GM21447 (cell line): ENCODE results near the gene CRISPLD2.

Experiments
- ATAC-seq: cut with Tn5 transposase; IDR thresholded peaks from one replicate; pipeline ENCODE4 v1.9.1; 2021; ENCODE audit not compliant: unreplicated experiment

CRISPLD2 gene

DNA sequence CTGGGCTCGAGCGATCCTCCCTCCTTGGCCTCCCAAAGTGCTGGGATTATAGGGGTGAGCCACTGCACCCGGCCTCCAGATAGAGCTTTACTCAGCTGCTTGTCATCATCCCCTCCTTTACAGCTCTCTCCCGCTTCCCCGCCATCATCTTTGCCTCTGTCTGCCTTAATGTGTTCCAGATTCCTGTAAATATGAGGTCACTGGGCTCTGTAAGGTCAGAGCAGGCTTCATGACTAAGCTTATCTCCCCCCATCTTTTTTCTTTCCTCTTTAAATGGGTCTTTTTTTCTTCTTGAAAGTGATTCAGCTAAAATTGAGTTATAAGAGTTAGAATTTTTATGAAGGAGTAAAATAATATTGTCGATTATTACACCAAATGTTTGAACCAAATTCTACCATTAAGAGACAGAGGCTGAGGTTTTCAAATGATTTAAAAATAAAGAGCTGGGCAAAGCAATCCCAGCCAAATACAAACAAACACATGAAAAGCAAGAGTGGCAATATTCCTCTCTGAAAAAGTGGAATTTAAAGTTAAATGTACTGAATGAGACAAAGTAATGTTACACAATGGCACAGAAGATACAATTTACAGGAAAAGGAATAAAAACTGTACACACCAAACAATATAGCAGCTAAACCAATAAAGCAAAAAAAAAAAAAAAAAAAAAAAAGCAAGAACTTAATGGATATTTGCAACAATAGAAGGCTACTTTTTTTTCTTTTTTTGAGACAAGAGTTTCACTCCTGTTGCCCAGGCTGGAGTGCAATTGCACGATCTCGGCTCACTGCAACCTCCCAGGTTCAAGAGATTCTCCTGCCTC lies 62.1 kb downstream of the CRISPLD2 start:
- no peak for ATAC-seq

DNA sequence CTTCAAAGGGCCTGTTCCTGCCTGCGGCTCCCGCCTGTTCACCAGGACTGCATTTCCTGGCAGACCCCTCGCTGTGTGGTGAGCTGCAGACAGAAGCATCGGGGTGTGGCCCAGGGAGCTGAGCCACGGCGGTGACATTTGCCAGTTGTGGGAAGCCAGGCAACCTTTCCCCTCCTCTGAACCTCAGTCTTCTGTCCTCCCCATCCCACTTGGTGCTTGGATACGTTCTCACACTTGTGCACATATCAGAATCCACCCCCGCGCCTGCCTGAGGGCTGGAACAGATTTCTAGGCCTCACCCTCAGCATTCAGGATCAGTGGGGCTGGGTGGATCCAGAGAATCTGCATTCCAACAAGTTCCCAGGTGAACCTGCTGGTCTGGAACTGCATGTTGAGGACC lies 63.5 kb downstream of the CRISPLD2 start:
- ATAC-seq, result no peak

DNA sequence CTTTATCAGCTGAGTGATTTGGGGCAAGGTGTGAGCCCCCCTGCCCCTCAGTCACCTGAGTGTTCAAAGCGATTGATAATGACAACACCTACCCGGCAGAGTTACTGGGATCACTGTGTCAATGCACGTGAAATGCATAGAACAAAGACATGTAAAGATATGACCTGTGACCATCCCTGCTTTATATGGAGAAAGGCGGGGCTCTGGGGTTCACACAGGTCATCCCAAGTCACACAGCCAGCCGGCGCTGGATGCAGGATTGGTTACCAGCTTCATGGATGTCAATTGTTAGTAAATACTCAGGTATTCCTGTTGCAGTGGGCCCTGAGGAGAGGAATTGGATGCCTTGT lies 64.4 kb downstream of the CRISPLD2 start:
- no peak for ATAC-seq

DNA sequence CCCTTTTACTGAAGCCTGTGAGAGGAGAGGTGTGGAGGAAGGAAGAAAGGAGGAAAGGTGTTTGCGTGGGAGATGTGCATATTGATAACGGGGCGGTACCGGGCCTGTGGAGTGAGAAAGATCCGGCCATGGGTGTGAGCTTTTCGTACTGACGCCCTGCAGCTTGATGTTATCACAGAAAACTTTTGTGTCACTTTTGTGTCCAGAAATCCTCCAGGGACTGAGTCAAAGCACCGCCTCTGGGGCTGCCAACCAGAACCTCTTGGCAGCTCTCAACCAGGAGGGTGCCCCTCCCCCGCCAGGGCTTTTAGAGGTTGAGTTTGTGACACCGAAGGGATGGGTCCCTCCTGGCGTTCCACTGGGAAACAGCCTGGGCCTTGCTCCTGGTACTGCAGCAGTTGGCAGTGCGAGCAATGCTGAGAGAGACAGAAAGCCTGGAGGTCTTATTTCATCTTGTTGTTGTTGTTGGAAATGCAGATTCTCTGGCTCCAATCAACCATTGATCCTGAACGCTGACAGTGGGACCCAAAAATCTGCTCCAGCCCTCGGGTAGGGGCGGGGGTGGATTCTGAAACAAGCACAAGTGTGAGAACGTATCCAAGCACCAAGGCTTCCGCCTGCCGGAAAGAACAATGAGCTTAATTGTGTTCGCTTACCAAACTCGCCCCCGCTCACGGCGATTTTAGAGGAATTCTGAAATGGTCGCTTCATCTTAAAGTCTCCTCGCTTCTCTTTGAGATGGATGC lies 65.0 kb downstream of the CRISPLD2 start:
- no peak for ATAC-seq

DNA sequence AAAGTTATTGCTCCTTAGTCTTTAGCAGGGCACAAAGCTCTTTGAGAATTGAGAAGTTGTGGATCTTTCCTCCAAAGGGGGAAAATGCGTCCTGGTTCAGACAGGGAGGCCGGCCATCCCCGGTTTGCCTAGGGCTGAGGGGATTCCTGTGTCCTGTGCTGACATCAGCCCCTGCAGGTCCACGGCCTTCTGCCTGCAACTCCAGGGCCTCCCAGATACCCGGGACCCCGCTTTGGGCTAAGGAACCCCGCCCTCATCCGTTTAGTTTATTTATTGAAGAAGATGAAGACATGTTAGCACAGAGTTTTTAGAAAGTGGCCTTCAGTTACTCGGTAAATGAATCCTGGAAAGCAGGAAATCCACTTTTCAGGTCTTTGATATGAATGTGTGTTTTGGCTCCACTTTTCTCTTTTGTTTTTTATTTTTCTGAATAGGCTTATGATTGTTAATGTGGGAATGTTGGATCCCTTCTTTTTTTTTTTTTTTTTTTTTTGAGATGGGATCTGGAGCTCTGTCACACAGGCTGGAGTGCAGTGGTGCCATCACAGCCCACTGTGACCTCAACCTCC lies 65.6 kb downstream of the CRISPLD2 start:
- ATAC-seq, result no peak

DNA sequence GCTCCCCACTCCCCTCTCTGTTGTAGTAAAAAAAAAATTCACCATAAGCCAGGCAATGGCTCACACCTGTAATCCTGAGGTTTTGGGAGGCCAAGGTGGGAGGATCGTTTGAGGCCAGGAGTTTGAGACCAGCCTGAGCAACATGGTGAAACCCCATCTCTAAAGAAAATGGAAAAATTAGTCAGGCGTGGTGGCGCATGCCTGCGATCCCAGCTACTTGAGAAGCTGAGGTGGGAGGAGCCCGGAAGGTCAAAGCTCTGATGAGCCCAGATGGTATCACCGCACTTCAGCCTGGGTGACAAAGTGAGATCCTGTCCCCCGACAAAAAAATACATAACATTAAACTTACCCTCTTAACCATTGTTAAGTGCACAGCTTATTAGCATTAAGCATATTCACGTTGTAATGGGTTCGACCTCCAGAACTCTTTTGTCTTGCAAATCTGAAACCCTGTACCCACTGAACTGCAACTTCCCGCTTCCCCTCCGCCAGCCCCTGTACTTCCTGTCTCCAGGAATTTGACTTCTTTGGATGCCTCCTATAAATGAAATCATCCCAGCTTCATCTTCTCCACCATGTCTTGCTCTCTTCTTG lies 66.8 kb downstream of the CRISPLD2 start:
- no peak for ATAC-seq

DNA sequence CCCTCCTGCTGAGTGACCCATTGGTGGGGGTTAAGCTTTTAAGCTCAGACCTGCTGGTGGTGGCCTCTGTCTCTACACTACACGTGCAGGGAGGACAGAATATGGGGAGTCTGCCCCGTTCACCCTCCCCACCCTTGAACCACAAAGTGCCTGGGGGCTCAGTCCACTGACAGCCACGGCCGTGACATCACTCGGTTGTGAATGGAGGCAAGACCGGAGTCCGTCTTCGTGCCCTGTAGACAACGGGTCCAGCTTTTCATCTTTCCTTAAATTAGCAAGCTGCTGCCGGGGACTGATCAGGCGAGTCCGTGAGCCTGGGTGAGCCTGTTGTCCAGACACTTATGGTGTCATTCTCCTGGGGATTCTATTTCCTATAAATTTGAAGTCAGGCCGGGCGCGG lies 67.4 kb downstream of the CRISPLD2 start:
- ATAC-seq, result no peak

DNA sequence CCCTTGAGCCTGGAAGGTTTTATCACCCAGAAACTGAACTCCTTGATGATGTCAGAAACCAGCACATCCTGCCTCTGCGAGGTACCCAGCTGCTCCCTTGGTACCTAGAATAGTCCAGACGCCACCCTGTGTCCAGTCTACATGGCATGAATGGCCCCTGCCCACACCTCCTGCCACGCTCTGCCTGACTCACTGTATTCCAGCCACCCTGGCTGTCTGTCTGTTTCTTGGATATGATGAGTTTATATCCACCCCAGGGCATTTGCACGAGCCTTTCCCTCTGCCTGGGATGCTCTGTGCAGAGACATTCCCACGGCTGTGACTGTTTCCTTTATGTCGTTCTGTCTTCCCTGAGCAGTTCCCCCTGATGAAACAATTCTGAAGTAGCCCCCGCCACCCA lies 68.7 kb downstream of the CRISPLD2 start:
- ATAC-seq, result no peak

DNA sequence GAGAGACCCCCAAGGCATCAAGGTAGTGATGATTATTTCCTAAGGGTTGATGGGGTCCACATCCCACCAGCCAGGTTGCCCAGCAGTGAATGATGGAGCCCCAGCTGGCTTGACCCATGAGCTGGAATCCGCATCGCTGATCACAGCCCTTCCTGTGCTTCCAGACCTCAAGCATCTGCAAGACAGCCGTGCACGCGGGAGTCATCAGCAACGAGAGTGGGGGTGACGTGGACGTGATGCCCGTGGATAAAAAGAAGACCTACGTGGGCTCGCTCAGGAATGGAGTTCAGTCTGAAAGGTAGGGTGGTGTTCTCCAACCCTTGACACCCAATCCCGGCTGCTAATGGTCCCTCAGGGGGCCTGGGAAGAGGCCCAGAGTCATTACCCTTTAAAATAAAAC lies 69.3 kb downstream of the CRISPLD2 start:
- ATAC-seq, result no peak

DNA sequence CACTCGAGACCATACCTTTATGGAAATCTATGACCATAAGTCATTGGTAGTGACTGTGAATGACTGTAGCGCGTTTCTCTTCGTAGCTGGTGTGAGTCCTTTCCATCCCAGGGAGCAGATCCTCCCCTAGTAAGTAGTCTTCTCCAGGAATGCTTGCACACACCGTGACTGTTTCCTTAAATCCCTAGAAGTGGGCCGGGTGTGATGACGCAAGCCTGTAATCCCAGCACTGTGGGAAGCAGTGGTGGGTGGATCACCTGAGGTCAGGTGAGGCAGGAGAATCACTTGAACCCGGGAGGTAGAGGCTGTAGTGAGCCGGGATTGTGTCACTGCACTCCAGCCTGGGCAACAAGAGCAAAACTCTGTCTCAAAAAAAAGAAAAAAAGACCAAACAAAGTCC lies 70.6 kb downstream of the CRISPLD2 start:
- no peak for ATAC-seq

DNA sequence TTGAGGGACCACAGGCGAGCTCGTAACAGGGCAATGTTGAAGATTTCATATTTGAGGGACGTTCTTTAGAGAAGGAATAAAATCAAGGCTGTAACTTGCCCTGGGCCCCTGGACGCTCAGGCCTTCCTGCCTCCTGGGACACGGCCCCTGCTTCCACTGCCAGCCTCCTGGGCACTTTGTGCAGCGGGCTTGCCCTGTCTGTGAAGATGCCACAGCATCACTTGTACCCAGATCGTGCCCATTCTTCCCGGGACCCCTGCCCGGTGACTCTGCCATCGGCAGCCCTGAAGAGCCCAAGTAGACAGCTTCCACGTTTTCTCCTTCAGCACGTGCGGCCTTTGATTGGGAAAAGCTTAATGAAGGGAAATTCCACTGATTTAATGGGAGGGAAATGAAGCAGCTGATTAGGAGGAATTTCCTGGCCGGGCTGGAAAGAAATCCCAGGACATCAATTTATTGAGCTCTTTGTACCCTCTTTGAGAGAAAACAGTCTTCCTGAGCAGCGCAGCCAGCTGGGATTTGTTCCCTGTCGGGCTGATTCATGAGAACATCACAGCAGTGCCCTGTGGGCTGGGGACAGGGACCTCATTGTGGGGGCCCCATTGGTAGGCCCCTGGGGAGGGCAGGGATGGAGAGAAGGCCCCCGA lies 71.5 kb downstream of the CRISPLD2 start:
- ATAC-seq, result no peak

DNA sequence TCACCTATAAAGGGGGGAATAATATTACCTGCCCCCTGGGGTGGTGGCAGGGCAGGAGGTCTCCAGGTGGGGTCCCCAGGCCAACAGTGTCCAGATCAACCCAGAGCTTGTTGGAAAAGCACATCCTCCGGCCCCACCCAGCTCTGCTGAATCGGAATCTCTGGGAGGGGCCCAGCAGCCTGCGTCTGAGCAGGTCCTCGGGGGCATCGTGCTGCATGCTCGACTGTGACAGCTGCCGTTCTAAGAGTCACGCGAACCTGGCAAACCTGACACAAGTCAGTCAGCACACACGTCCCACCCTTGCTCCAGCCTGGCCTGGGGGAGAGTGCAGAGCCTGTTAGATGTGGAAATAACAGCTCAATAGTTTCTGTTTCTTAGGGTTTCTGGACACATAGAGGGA lies 72.3 kb downstream of the CRISPLD2 start:
- ATAC-seq, result no peak

DNA sequence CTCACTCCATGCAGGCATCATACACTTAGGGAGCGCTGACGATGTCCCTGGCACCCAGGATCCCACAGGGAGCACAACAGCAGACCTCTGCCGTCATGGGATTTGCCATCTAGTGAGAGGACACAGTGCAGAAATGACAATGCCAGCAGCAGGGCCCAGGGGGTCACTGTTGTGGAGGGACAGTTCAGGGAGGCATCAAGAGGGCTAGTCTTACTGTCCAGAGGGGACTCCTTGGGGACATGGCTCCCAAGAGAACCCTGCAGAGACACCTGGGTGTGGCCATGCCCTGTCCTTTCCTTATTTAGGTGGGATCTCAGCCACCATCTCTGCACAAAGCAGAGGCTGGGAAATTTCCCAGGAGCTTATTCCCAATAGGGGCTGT lies 73.7 kb downstream of the CRISPLD2 start:
- ATAC-seq, result no peak

DNA sequence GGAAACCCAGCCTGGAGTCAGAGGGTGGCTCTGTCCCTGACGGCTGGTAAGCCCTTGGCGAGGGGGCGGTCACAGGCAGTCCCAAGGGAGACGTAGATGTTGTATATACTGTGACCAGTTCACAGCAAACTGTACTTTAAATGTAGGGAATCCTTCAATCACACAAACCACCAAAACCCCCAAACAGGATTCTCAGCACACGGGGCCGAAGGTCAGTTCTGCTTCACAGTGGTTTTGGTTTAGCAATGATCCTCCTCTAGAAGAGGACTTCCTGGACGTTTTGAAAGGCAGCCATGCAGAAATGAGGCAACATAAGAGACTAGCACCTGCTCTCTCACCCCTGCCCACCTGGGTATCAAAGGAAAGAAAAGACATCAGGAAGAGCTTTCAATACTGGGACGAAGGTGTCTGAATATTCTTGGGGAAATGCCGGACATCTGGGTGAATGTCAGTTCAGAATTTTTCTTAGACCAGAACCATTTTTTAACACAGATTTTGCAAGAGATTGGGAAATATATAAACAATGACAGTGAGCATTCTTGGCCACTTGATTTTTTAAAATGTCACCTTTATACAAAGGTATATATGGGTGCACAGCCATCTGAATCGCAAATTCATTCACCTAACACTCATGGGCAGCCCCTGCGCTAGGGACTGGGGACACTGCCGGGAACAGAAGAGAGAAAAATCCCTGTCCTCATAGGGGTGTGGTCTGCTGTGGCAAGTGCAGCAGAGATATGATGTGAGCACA lies 74.2 kb downstream of the CRISPLD2 start:
- no peak for ATAC-seq

DNA sequence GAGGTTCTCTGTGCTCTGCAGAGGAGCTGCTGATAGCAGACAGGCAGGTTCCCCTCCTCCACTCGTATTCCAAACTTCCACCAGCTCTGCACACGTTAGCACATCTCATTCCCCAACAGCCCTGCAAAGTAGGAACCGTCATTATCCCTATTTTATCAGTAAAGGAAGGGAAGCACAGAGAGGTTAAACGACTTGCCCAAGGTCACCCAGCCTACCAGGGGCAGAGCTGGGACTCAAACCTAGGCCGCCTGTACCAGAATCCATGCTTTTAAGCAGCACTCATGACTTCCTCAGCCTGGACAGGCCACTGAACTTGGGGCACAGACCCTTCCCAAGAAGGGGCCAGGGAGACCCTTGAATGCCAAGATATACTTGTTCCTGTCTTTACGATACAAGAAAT lies 75.2 kb downstream of the CRISPLD2 start:
- no peak for ATAC-seq

DNA sequence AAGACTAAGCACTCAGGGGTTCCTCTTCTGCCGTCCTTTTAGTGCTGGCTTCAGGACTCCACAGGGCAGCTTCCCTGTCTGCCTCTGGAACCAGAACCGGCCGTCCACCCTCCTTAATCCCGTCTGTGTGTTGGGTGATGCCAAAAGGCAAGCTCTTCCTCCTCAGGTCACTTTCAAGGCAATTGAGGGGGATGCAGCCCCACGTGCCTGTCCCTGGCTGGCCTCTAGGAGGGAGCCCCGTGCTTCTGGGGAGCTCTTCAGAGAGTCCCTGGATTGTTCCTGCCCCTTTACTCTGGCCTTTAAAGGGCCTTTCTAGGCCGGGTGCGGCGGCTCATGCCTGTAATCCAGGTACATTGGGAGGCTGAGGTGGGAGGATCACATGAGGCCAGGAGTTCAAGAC lies 77.1 kb downstream of the CRISPLD2 start:
- no peak for ATAC-seq

DNA sequence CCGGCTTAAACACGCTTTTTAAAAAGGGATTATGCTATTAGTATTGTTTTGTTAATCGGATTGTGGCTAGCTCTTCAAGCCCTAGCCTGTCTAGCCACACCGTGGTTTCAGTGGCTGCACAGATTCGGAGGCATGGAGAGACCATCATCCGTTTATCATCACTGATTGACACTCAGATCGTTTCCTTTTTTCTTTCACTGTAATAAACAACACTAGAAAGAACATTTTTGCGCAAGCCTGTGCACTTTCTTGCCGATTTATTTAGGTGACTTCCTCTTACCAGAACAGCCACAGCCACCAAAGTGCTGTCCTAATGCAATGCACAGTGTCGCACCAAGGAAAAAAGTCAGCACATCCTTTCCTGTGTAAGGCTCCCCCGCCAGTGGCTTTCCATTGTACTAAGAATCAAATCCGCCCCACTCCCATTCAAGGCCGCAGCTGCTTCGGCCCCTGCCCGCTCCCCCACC lies 78.2 kb downstream of the CRISPLD2 start:
- no peak for ATAC-seq

DNA sequence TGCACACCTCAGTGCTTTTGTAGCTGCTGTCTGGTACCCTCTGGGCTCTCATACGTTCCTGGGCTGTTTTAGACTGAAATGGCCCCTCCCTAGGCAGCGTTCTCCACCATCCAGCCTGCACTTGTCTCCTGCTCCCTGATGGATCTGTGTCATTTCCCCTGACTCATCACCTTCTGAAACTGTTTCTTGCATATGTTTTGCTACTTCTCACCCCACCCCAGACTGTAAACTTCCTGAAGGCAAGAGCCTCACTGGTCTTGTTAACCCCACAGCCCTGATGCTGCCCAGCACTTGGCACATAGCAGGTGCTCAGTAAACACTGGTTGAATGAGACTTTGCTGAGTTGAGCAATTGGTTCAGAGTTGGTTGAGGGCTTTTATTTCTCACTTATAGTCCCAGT lies 78.7 kb downstream of the CRISPLD2 start:
- no peak for ATAC-seq

DNA sequence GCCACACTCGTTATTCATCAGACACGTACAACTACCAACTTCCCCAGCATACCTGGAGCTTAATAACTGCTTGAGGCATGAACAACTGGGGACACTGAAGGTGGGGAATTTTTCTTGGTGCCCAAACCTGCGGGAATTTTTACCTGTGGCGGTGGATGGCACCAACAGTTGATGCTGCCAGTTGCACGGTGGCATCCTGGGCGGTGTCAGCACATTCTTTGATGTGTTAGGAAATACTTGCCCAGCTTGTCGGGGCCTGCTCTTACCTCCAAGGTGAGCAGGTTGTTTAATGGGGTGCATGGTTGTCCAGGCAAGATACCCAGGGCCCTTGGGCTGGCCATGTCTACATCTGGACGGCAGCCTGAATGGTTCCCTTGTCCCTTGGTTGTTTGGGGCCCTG lies 79.6 kb downstream of the CRISPLD2 start:
- ATAC-seq, result no peak

DNA sequence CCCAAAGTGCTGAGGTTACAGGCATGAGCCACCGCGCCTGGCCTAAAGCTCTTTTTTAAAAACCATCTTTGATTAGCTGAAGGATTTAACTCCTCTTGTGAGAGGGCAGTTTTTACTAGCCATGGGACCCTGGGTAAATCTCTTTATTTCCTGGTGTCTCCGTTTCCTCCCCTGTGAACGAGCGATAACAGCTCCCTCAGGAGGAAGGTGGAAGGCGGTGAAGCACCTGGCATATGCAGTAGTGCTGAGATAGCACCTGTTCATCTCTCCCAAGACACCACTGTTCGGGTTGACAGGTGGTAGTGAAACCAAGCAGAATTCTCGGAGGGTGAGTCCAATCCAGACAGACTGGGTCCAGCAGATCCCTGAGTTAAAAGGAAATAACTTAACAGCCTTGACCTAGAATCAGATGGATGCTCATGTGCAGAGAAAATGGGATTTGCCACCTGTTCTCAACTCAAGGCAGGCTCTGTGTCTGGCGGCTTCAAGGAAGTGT lies 86.2 kb downstream of the CRISPLD2 start:
- ATAC-seq, result no peak
